HK-2 (cell line): ENCODE measurements around the gene FFAR2.

Experiments used
- DNase-seq: peaks from one replicate; pipeline ENCODE4 v3.0.0-alpha.2; 2018; ENCODE audit not compliant: unreplicated experiment

The FFAR2 gene

GRCh38 chr19:35486268-35486708, 38.2 kb downstream of the FFAR2 start:
- DNase-seq: no peak

- DNase-seq: no peak
Measured at GRCh38 chr19:35487656-35488182, 39.7 kb downstream of the FFAR2 start.

- DNase-seq: no peak
Measured at GRCh38 chr19:35488677-35489076, 40.6 kb downstream of the FFAR2 start.

GRCh38 chr19:35490364-35490763, 42.3 kb downstream of the FFAR2 start, which contains the start of gene KRTDAP:
TSS of gene KRTDAP (minus strand) at chr19:35490464. CDS start at chr19:35490442, 22 bp downstream.
- no peak for DNase-seq

GRCh38 chr19:35491836-35492360, 43.8 kb downstream of the FFAR2 start:
- DNase-seq: no peak

GRCh38 chr19:35493971-35494370, 45.9 kb downstream of the FFAR2 start:
- no peak for DNase-seq

GRCh38 chr19:35495107-35496064, 47.3 kb downstream of the FFAR2 start:
- DNase-seq: peak; percentile 70

GRCh38 chr19:35497406-35497805, 49.3 kb downstream of the FFAR2 start:
- no peak for DNase-seq

- DNase-seq: no peak
Measured at GRCh38 chr19:35498220-35498619, 50.2 kb downstream of the FFAR2 start.

GRCh38 chr19:35498984-35499527, 51.0 kb downstream of the FFAR2 start:
- DNase-seq: no peak

- no peak for DNase-seq
Measured at GRCh38 chr19:35500611-35501010, 52.6 kb downstream of the FFAR2 start.
